Measurements from ENCODE around the gene SPRED2.

The SPRED2 gene

DNA sequence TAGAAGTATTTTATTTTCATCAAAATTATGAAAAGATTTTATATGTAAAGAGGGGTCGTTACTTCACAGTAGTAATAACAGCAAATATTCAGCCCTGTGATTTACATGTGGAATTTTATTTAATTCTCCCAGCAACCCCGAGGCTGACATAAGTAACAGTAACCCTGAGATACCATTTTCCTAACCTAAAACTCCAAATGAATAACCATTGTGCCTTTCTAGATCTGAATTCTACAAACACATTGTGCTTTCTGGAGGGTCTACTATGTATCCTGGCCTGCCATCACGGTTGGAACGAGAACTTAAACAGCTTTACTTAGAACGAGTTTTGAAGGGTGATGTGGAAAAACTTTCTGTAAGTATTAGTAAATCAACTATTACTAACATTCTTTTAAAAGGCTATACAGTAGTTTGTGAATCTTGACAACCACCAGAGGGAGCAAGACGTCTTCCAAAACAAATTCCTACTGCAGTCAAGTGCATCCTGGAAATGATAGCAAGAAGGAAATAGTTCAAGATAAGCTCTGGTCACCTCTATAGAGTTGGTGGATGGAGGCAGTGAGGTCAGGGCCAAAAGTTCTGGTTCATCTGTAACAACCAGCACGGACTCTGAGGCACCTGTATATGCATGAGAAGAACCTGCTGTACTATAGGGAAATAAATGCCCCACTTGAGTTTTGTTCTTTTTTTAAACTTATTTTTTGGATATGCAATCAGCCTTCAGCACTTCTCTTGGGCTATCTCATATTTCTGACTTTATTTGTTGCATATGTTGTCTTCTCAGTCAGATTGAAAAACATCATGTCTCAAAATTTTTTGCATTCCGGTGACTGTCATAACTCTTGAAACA is 167.4 kb downstream of the SPRED2 start:
- no peak for DNase-seq

DNA sequence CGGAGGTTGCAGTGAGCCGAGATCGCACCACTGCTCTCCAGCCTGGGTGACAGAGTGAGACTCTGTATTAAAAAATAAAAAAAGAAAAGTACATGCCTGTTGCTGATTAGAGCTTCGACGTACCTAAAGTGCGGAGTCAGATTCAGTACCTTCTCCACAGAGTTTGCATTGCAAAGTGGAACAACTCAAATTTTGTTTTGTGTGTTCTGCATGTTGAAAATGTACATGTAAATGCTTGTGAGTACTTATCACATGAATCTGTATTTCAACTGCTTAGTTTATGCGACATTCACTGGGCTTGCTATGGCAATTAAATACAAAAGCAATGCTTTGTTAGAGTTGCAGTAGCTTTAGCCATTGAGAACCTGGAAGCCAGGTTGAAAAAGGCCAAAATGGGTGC is 168.4 kb downstream of the SPRED2 start:
- DNase-seq: no peak

GRCh38 chr2:65263262-65263661 is 169.1 kb downstream of the SPRED2 start:
- no peak for DNase-seq

GRCh38 chr2:65261676-65262075 is 170.7 kb downstream of the SPRED2 start:
- DNase-seq: no peak

Measured in activated CD4-positive, alpha-beta T cell treated with anti-CD3 and anti-CD28 coated beads for 1 hour (primary cell).